ENCODE measurements around the gene PRDM15.

Gene PRDM15

DNA sequence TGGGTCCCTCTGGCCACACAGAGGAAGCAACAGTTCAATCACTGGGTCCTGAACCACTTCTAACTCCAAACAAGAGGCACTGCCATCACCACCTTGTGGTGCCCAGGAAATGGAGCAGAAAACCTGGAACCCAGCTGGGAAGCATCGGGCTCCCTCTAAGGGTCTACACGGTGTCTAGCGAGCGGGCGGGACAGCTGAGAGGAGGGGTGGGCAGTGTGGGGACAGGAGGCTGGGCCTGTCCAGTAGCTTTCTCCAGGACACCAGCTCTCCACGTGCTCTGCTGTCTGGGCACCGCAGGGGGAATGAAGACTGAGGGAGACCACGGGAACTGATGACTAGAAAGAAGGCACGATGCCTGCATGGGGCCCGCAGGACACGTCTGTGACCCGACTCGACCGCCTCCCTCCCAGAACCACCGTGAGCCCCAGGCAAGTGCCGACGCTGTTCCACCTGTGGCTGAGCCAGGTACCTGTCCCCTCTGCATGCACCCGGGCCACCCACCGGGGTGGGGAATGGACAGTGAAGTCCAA is 5.4 kb upstream of the PRDM15 start:
- DNase-seq = no peak

DNA sequence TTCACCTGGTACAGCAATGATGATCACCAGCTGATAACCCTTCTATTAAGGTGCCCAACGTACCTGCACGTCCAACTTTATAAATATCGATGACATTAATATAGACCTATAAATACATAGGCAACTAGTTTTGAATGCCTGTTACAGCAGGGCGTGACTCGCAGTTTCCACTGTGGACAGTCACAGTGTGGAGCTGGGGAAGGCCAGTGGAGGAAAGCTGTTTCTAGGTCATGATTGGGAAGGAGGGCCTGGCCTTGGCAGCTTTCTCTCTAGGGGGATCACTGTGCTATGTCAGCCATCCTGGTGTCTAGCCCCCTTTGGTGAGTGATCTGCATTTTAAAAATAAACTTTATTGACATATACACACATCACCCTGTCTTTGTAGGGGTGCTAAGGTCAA is 4.4 kb upstream of the PRDM15 start:
- no peak for DNase-seq

DNA sequence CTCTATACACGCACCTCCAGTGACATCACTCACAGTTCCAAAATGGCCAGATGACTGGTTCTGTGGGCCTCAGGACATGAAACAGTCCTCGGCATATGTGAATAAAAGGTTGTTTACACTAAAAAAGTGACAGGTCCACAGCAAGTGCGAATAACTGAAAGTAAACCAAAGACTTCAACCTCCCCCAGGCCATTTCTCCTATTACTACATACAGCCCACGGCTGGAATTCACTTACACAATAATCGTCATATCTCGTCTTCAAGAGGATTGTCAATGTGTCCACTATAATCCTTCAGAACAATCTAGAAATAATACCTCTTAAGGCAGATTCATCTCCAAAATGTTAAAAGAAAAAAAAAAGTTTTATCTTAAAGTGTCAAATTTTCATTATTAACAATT is 1.9 kb upstream of the PRDM15 start:
- no peak for DNase-seq

- no peak for DNase-seq
Measured at GRCh38 chr21:41880153-41880552, 1.0 kb upstream of the PRDM15 start.

DNA sequence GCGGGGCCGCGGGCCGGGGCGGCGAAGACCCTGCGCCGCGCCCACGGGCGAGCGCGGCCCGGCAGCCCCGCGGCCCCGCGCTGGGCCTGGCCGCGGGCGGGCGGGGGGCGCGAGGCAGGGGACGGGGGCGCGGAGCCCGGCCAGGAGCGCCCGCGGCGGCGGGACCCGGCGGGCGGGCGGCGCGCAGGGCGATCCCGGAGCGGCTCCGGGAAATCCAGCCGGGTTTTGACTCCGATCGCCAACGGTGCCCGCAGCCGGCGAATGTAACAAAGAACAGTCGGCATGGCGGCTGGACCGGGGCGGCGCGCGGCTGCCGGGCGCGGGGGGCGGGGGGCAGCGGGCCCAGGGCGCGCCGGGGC is 334 bp downstream of the PRDM15 start:
- peak; percentile 69 for DNase-seq

DNA sequence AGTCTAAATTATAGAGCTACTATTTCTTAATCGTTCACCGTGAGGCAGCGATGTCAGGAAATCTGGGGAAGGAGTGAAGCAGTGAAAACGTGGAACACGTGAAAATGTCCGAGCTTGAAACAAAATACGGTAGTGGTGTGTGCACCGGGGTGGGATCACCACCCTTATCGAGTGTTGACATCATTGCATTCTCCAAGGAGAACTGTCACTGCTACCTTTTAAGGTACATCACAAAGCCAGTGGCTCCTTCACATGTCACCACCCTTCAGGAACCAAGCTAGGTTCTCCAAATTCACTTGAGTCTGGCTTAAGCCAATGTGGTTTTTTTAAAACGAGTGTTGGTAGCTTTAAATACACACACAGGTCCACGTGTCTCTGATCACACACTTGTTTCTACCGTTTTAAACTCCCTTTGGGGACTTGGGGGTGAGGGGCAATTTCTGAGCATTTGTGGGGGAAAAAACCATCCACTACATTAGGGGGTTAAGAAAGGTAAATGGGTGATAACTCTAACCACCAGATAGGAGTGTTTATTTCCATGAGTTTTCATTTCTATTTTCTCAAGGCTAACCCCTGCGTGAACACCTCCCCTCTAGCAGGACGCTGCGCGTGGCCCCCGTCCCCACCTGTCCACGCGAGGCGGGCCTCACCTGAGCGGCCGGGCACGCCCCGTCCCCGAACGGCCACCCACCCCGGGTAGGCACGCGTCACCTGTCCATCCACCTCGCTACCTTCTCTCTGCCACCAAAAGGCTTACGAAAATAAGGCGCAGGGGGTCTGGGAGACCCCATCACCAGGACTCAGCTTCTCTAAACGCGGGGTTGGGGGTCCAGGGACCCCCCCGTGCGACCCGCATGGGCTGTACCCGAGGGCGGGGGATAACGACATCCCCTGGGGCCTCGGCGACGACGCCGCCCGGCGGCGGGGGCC is 978 bp downstream of the PRDM15 start:
- DNase-seq = no peak

- DNase-seq = no peak
Measured at GRCh38 chr21:41876928-41877652, 2.1 kb downstream of the PRDM15 start.

GRCh38 chr21:41876396-41876795 is 2.7 kb downstream of the PRDM15 start:
- no peak for DNase-seq

GRCh38 chr21:41875086-41875485 is 4.1 kb downstream of the PRDM15 start:
- DNase-seq = no peak

- DNase-seq = no peak
Measured at GRCh38 chr21:41874611-41875010, 4.5 kb downstream of the PRDM15 start.

DNA sequence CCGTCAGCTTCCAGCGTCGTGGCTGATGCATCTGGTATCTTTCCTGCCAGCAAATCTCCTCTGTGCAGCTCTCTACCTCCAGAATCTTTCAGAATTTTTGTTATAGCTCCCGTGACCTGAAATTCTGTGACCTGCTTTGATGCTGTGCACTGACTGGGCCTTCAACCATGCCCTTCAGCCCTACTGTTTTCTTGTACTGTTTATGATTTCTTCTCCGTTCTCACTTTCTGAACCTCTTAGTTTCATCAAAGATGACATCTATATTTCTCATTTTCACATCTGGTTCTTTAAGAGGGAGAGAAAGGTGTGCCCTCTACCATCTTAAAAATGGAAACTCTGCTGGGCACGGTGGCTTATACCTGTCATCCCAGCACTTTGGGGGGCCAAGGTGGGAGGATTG is 5.7 kb downstream of the PRDM15 start:
- DNase-seq = no peak

DNA sequence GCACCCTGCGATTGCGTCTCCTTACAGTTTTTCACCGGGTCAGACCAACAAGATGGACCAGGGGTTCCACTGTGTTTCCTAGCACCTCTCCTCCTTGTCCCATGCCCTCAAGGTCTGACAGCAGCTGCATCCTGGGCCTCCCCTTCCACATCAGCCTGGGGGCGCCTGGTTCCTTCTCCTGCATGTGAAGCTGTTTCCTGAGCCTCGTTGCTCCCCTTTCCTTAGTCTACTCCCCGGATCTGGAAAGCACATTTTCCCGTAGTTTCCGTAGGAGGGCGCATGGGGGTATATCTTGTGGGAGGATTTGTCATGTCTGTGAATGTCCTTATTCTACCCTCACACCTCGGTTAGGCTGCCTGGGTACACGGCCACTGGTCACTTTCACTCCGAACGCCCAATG is 6.1 kb downstream of the PRDM15 start:
- no peak for DNase-seq

DNA sequence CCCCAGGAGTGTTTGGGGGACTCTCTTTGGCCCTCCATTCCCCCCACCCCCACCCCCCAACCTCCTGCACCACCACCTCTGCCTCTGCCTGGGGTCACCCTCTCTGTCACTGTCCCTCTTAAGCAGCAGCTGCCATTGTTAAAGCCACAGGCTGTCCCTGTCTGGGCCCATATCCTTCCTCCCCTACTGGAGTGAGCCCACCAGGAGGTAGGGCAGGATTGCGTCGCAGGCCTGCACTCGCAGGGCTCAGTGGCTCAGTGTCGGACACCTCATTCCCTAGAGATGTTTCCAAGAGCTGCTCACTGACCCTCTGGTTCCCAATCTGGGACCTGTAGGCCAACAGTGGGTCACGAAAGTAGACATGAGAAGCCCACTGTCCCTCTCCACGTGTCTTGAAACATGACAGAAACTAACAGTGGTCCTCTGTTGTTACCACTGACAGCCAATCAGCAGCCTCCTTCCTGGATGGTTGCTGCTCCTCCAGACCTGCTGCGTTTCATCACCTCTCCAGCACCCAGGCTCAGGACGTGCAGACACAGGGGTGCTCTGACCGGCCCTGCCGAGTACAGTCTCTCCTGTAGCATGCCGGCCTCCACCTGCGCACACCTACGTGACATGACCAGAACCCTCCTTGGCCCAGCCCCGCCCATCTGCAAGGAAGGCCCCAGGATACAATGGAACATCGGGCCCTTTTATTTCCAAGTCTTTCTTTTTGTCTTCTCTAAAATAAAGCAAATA is 7.7 kb downstream of the PRDM15 start:
- DNase-seq = no peak

- DNase-seq = no peak
Measured at GRCh38 chr21:41869771-41870170, 9.4 kb downstream of the PRDM15 start.

- no peak for DNase-seq
Measured at GRCh38 chr21:41868062-41868710, 11.0 kb downstream of the PRDM15 start.

- no peak for DNase-seq
Measured at GRCh38 chr21:41867313-41867712, 11.8 kb downstream of the PRDM15 start.

DNA sequence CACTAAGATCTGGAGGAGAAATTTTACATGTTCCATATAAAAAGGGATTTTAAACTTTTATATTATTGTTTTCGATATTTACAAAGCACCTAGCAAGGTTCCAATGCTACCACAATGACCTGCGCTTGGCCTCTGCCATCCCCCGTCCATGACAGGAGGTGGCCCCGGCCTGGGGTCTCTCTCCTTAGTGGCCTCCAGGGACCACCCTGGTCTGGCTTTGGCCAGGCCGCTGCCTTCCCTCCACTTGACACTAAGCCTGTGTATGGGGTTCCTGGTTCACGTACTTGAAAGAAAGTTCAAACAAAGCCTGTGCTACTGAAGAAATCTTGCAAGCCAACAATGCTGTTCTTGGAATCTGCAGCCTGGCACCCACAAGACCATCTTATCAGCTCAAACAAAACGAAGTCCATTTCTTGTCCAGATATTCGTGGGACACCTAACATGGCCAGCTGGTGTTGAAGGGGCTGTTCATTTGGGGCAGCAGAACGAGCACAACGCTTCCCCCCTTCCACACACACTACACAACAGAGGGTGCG is 12.8 kb downstream of the PRDM15 start:
- DNase-seq = no peak

- DNase-seq = no peak
Measured at GRCh38 chr21:41865002-41865777, 14.0 kb downstream of the PRDM15 start.

- DNase-seq = no peak
Measured at GRCh38 chr21:41864311-41865001, 14.7 kb downstream of the PRDM15 start.

GRCh38 chr21:41863439-41863740 is 15.8 kb downstream of the PRDM15 start:
- DNase-seq = no peak

GRCh38 chr21:41861987-41862386 is 17.2 kb downstream of the PRDM15 start:
- no peak for DNase-seq
